Liver (tissue), 9 donors: ENCODE measurements around the gene EPHA5. TPM values are rescaled to one million over a fixed set of nuclear protein-coding genes. Genes with fewer than 3 reads are reported as not detected.

ENCODE experiments used
- DNase-seq: peaks from one replicate; pipeline ENCODE4 v3.0.0-alpha.2; 2017; ENCODE audit warnings: low spot score
- H3K27ac ChIP-seq, 2 donors: one replicate each; pipeline ENCODE4 v1.7.0; 2013; ENCODE audit warnings: inconsistent platforms in 2 of 2, low read length in 2 of 2, control low read depth in 1 of 2, low read depth in 1 of 2, mild to moderate bottlenecking in 1 of 2
- H3K27me3 ChIP-seq, 4 donors: one replicate each; pipeline versions ENCODE4 v1.6.1 to v1.7.0; 2013; ENCODE audit warnings: low read length in 3 of 4, inconsistent platforms in 1 of 4, mild to moderate bottlenecking in 1 of 4, moderate library complexity in 1 of 4; ENCODE audit not compliant: control insufficient read depth in 4 of 4, insufficient read depth in 4 of 4
- H3K36me3 ChIP-seq, 4 donors: one replicate each; pipeline versions ENCODE4 v1.6.1 to v1.7.0; 2013; ENCODE audit warnings: low read length in 3 of 4, mild to moderate bottlenecking in 3 of 4, low read depth in 1 of 4, moderate library complexity in 1 of 4; ENCODE audit not compliant: control insufficient read depth in 4 of 4, insufficient read depth in 3 of 4
- H3K4me1 ChIP-seq, 4 donors: one replicate each; pipeline versions ENCODE4 v1.6.1 to v1.7.0; 2013; ENCODE audit warnings: low read length in 3 of 4, mild to moderate bottlenecking in 3 of 4, moderate library complexity in 1 of 4; ENCODE audit not compliant: control insufficient read depth in 4 of 4, insufficient read depth in 4 of 4
- H3K4me3 ChIP-seq, 3 donors: one replicate each; pipeline versions ENCODE4 v1.6.1 to v1.7.0; 2013; ENCODE audit warnings: low read length in 3 of 3, control low read depth in 1 of 3, low read depth in 1 of 3, mild to moderate bottlenecking in 1 of 3
- H3K9ac ChIP-seq, 2 donors: one replicate each; pipeline ENCODE4 v1.7.0; 2013; ENCODE audit warnings: low read length in 2 of 2, mild to moderate bottlenecking in 2 of 2, moderate library complexity in 2 of 2, control low read depth in 1 of 2, low read depth in 1 of 2
- H3K9me3 ChIP-seq, 4 donors: one replicate each; pipeline versions ENCODE4 v1.6.1 to v1.7.0; 2013; ENCODE audit warnings: low read length in 3 of 4; ENCODE audit not compliant: control insufficient read depth in 4 of 4
- ATF3 ChIP-seq: IDR thresholded peaks from 2 replicates; pipeline ENCODE4 v1.6.1; 2016; ENCODE audit warnings: antibody characterized with exemption
- CTCF ChIP-seq: fragments of 150-350 bp; IDR thresholded peaks from 2 replicates; pipeline ENCODE4 v1.5.1; 2017; ENCODE audit warnings: improper control_type of control experiment, low read depth, low read length; ENCODE audit not compliant: missing input control
- EGR1 ChIP-seq, 2 donors: IDR thresholded peaks; 2 replicates each; pipeline ENCODE4 v1.6.1; 2016 to 2018; ENCODE audit warnings: antibody characterized with exemption in 2 of 2, low read depth in 2 of 2
- FOXA1 ChIP-seq: IDR thresholded peaks from 2 replicates; pipeline ENCODE4 v1.6.1; 2016; ENCODE audit warnings: antibody characterized with exemption
- FOXA2 ChIP-seq: IDR thresholded peaks from 2 replicates; pipeline ENCODE4 v1.6.1; 2016; ENCODE audit warnings: antibody characterized with exemption
- GABPA ChIP-seq, 2 donors: IDR thresholded peaks in 1 of 2; conservative IDR thresholded peaks in 1 of 2; 2 replicates each; pipeline ENCODE4 v1.6.1; 2016; ENCODE audit warnings: antibody characterized with exemption in 2 of 2, mild to moderate bottlenecking in 1 of 2, moderate library complexity in 1 of 2
- HNF4A ChIP-seq, 2 donors: conservative IDR thresholded peaks; 2 replicates each; pipeline ENCODE4 v1.6.1; 2016; ENCODE audit warnings: antibody characterized with exemption in 2 of 2, mild to moderate bottlenecking in 2 of 2
- HNF4G ChIP-seq: IDR thresholded peaks from 2 replicates; pipeline ENCODE4 v1.6.1; 2016; ENCODE audit warnings: antibody characterized with exemption
- JUND ChIP-seq, 2 donors: IDR thresholded peaks; 2 replicates each; pipeline ENCODE4 v1.6.1; 2016; ENCODE audit warnings: antibody characterized with exemption in 2 of 2
- MAX ChIP-seq: IDR thresholded peaks from 2 replicates; pipeline ENCODE4 v1.6.1; 2016; ENCODE audit warnings: antibody characterized with exemption
- NR2F2 ChIP-seq: IDR thresholded peaks from 2 replicates; pipeline ENCODE4 v1.6.1; 2016; ENCODE audit warnings: antibody characterized with exemption
- RAD21 ChIP-seq, 2 donors: IDR thresholded peaks; 2 replicates each; pipeline ENCODE4 v1.6.1; 2016; ENCODE audit warnings: antibody characterized with exemption in 2 of 2, mild to moderate bottlenecking in 2 of 2
- REST ChIP-seq: IDR thresholded peaks from 2 replicates; pipeline ENCODE4 v1.6.1; 2016; ENCODE audit warnings: antibody characterized with exemption, mild to moderate bottlenecking
- RXRA ChIP-seq, 2 donors: IDR thresholded peaks; 2 replicates each; pipeline ENCODE4 v1.6.1; 2017 to 2018; ENCODE audit warnings: antibody characterized with exemption in 2 of 2, mild to moderate bottlenecking in 1 of 2
- SP1 ChIP-seq: IDR thresholded peaks from 2 replicates; pipeline ENCODE4 v1.6.1; 2018; ENCODE audit warnings: antibody characterized with exemption, mild to moderate bottlenecking
- TAF1 ChIP-seq: conservative IDR thresholded peaks from 2 replicates; pipeline ENCODE4 v1.6.1; 2016; ENCODE audit warnings: antibody characterized with exemption, mild to moderate bottlenecking
- YY1 ChIP-seq: IDR thresholded peaks from 2 replicates; pipeline ENCODE4 v1.6.1; 2016; ENCODE audit warnings: antibody characterized with exemption, mild to moderate bottlenecking
- ZBTB33 ChIP-seq: IDR thresholded peaks from 2 replicates; pipeline ENCODE4 v1.6.1; 2016; ENCODE audit warnings: antibody characterized with exemption
- WGBS: extraction: QIAGEN DNeasy Blood & Tissue Kit; methylation state at CpG from one replicate; pipeline ENCODE4 v1.1.7; 2013; 5-methylcytosine and 5-hydroxymethylcytosine counted together
- polyA plus RNA-seq, 2 donors: library from polyadenylated mRNA; stranded (reverse) in 1 of 2; unstranded in 1 of 2; fragments of 200-250 nt in 1 of 2; fragments of >200 nt in 1 of 2; fragmentation: Nextera tagmentation in 1 of 2; extraction: Ambion mirVana in 1 of 2; gene quantifications; one replicate each; pipeline versions ENCODE4 v1.2.1 to v1.2.3, GENCODE V29; 2013 to 2015
- total RNA-seq, 2 donors: library from RNA; depleted of rRNA; stranded (reverse); fragments of >200 nt; gene quantifications; one replicate each; pipeline ENCODE4 v1.2.3, GENCODE V29; 2014
- donor health status: healthy.
- donor health status: healthy.
- donor health status: healthy.
- donor health status: healthy.
- donor health status: healthy.

The EPHA5 gene
- total and polyA plus RNA-seq, 4 donors = not detected

GRCh38 chr4:65391814-65392213 lies 278.5 kb downstream of the EPHA5 start:
- DNase-seq = no peak

More at GRCh38 chr4:65391814-65392213, 278.5 kb downstream of the EPHA5 start:
- H3K9ac ChIP-seq = no peak overlapping the region
- TF ChIP-seq FOXA1 = peak; percentile 87
- TF ChIP-seq HNF4G = no peak
- no peak for TF ChIP-seq RAD21 (IDR thresholded peaks at IDR 0.05)
- peak in 1 of 2 donors; percentile 39 for TF ChIP-seq HNF4A (conservative IDR thresholded peaks at IDR 0.05)
- peak; percentile 86 for TF ChIP-seq FOXA2
- peak; percentile 39 for TF ChIP-seq SP1
- TF ChIP-seq MAX = peak; percentile 36
- TF ChIP-seq ATF3 = peak; percentile 30
- TF ChIP-seq EGR1 (IDR thresholded peaks at IDR 0.05; ENCODE audit: low read depth in 2 of 2) = no peak
- no peak for TF ChIP-seq ZBTB33
- peak in 1 of 2 donors; percentile 49 for TF ChIP-seq RXRA (IDR thresholded peaks at IDR 0.05)
- TF ChIP-seq TAF1 = no peak
- no peak for TF ChIP-seq NR2F2
- no peak for TF ChIP-seq CTCF
- peak in 1 of 2 donors; percentile 27 for TF ChIP-seq JUND (IDR thresholded peaks at IDR 0.05)
- no peak for TF ChIP-seq YY1
- TF ChIP-seq REST = no peak
- no peak for TF ChIP-seq GABPA (IDR thresholded peaks at IDR 0.05 in 1 of 2, conservative IDR thresholded peaks at IDR 0.05 in 1 of 2)
- peaks cover 0 to 10% (median 8%) of the 10 kb centered on the region in 4 donors for H3K4me1 ChIP-seq
- H3K27ac ChIP-seq = no peak overlapping the region
- H3K27me3 ChIP-seq = no peaks in the 10 kb centered on the region
- peaks cover 0 to 3% (median 1%) of the 10 kb centered on the region in 4 donors for H3K9me3 ChIP-seq
- no peak overlapping the region for H3K4me3 ChIP-seq
- WGBS = 31% methylated on average over 2 of the region's 2 CpGs
- H3K36me3 ChIP-seq = no peaks in the 10 kb centered on the region
